ENCODE data around the gene DUSP1. TPM values are rescaled to one million over a fixed set of nuclear protein-coding genes. Genes with fewer than 3 reads are reported as not detected.

Gene DUSP1
- total and polyA plus RNA-seq, 2 of the 13 experiments (the other 11 are each of a cell fraction or from before 2014, with no cell fraction given): 27.1 to 55.5 TPM

- TF ChIP-seq FOXA3 (CRISPR knock-in tag; IDR thresholded peaks at IDR 0.05): peak; percentile 5; the same call in 1 of the 2 replicates
- TF ChIP-seq, protein P1, sequence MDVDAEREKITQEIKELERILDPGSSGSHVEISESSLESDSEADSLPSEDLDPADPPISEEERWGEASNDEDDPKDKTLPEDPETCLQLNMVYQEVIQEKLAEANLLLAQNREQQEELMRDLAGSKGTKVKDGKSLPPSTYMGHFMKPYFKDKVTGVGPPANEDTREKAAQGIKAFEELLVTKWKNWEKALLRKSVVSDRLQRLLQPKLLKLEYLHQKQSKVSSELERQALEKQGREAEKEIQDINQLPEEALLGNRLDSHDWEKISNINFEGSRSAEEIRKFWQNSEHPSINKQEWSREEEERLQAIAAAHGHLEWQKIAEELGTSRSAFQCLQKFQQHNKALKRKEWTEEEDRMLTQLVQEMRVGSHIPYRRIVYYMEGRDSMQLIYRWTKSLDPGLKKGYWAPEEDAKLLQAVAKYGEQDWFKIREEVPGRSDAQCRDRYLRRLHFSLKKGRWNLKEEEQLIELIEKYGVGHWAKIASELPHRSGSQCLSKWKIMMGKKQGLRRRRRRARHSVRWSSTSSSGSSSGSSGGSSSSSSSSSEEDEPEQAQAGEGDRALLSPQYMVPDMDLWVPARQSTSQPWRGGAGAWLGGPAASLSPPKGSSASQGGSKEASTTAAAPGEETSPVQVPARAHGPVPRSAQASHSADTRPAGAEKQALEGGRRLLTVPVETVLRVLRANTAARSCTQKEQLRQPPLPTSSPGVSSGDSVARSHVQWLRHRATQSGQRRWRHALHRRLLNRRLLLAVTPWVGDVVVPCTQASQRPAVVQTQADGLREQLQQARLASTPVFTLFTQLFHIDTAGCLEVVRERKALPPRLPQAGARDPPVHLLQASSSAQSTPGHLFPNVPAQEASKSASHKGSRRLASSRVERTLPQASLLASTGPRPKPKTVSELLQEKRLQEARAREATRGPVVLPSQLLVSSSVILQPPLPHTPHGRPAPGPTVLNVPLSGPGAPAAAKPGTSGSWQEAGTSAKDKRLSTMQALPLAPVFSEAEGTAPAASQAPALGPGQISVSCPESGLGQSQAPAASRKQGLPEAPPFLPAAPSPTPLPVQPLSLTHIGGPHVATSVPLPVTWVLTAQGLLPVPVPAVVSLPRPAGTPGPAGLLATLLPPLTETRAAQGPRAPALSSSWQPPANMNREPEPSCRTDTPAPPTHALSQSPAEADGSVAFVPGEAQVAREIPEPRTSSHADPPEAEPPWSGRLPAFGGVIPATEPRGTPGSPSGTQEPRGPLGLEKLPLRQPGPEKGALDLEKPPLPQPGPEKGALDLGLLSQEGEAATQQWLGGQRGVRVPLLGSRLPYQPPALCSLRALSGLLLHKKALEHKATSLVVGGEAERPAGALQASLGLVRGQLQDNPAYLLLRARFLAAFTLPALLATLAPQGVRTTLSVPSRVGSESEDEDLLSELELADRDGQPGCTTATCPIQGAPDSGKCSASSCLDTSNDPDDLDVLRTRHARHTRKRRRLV (CRISPR knock-in tag; IDR thresholded peaks at IDR 0.05): no peak
- TF ChIP-seq ZNF558 (CRISPR knock-in tag; IDR thresholded peaks at IDR 0.05; ENCODE audit: borderline replicate concordance): 0 out of 2 replicates have a peak, but pooled peaks have one; percentile 13
- peak; percentile 94 for TF ChIP-seq ZMYM3 (CRISPR knock-in tag; IDR thresholded peaks at IDR 0.05)
- TF ChIP-seq HOXA3 (CRISPR knock-in tag; IDR thresholded peaks at IDR 0.05): peak; percentile 67; the same call in 1 of the 2 replicates
- no peak for TF ChIP-seq ISX (CRISPR knock-in tag; conservative IDR thresholded peaks at IDR 0.05)
- TF ChIP-seq ARID4A (CRISPR knock-in tag; IDR thresholded peaks at IDR 0.05; ENCODE audit: borderline replicate concordance): peak; percentile 30; the same call in 1 of the 2 replicates
- peak; percentile 78; the same call in 1 of the 2 replicates for TF ChIP-seq ZNF431 (CRISPR knock-in tag; IDR thresholded peaks at IDR 0.05; ENCODE audit: borderline replicate concordance, low read depth)
- peak; percentile 26; the same call in 1 of the 2 replicates for TF ChIP-seq ZBED4 (CRISPR knock-in tag; IDR thresholded peaks at IDR 0.05; ENCODE audit: borderline replicate concordance)
These were observed 18.0 kb upstream of the DUSP1 start (continued) for GRCh38 chr5:172788771-172789686.
